Activated naive CD8-positive, alpha-beta T cell treated with anti-CD3 and anti-CD28 coated beads, Interleukin-2, amount 50 U/mL, for 16 hours (primary cell): ENCODE data around the gene PKP1.

ENCODE experiments used
- DNase-seq: peaks from one replicate; pipeline ENCODE4 v3.0.0-alpha.2; 2020; ENCODE audit warnings: low read depth, low spot score

Gene PKP1

DNA sequence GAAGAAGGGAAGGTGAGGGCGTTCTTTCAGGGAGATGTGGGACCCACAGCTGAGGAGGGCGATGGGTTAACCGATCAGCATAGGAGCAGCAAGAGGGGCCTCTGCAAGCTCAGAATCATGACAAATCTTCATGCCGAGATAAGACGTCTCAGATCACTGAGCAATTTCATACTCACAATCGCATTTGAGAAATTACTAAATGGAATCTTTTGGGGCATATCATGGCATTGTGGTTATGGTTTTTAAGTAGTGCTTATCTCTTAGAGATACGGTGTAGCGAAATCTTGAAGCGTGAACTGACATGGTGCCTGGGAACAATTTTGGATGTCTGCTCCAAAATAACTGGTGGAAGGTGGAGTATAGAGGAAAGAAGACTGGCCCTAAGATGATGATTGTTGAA is 88.0 kb downstream of the PKP1 start:
- DNase-seq, result no peak

DNA sequence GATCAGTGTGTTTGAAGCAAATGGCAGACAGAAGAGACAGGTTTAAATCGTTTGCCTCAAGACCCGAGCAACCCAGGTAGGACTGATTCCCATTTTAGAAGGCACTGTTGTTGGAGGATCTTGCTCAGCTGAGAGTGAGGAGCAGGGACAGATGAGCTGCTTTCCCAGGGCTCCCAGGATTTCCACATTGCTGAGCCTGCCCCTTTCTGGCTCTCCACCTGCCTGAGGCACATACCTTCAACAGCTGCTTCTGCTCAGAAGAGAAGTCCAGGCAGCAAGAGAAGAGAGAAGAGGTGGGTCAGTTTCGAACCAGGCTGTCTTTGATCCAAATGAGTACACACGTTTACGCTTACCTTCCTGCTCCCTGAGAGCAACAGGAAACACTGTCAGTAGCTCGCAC is 88.5 kb downstream of the PKP1 start:
- DNase-seq, result no peak

DNA sequence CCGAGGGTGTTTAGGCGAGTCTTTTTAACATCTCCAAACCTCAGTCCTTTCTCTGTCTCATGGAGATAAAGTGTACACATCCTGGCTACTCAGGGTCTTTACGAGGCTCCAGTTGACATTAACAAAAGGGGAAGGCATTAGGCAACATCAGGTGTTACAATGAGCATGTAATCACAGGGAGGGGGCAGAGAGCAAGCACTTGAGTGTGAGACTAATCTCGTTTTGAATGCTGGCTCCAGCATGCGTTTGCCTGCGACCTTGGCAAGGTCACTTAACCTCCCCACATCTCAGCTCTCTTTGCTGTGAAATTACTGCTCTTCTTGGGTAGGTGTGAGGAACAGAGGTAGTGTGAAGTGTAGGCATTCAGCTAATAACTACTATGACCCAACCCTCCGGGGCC is 91.1 kb downstream of the PKP1 start:
- DNase-seq, result no peak

DNA sequence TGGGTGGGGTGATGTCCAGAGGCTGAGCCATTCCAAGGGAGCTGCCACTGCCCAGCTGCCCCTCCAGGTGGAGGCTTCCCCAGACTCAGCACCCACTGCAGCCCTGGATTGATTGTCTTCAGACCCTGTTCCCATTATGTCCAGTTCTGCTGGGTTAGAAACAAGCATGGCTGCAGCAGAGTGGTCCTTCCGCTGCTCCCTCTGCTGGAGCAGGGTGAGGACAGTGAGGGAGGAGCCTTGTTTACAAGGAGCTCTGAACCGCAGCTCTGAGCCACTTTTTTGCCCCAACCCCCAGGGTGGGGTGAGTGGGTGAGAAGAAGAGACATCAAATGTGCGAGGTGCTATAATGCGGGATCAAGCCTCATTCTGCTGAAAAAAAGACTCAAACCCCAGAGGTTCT is 91.9 kb downstream of the PKP1 start:
- DNase-seq, result no peak

DNA sequence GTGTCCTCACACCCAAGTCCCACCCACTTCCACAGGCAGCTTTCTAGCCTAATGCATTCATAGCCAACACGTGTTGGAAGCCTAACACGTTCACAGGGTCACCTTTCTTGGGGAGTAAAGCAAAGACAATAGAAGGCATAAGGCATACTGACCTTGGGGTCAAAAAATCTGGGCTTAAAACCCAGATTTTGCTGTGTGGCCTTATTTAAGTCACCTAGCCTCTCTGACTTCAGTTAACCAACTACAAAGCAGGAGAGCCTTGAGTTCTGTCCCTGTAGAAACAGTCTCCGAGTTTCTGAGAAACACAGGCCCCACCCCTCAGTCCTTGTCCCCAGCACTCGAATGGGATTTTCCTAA is 92.8 kb downstream of the PKP1 start:
- DNase-seq, result no peak

DNA sequence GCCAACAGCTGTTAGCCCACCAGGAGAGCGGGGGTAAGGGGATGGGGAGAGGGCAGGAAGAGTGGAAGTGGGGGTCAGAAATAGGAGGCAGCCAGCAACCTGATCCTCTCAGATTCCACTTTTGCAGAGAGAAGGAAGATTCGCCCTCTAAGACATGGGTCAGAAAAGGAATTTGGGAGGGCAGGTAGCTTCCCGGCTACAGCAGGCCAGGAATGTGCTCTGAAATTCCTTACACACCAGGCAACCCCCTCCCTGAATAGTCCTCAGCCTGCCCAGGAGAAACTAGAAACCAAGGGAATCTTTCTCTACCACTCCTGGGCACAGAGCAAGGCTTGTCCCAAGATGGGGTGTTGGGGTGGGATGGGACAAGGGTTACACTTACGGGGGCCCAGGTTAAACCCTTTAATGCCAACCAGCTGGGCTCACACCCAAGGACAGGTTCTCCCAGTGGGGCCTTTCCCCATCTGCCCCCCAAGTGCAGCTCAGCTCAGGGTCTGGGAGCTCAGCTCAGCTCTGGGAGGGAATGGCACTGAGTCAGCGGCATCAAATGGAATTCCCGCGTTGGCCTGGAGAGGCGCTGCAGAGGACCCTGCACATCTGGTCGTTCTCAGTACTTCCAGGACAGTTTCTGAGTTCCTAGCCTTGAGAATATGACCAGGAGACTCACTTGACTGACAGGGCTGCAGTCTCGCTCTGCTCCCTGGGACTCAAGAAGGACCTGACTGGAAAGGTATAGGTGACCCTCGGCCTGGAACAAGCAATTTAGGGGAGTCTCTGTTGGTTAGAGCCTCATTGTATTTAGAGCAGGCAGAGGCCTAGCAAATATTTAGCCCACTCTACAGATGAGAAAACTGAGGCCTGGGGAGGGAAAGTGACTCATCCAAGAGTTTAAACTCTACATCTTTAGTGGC is 93.4 kb downstream of the PKP1 start:
- no peak for DNase-seq

DNA sequence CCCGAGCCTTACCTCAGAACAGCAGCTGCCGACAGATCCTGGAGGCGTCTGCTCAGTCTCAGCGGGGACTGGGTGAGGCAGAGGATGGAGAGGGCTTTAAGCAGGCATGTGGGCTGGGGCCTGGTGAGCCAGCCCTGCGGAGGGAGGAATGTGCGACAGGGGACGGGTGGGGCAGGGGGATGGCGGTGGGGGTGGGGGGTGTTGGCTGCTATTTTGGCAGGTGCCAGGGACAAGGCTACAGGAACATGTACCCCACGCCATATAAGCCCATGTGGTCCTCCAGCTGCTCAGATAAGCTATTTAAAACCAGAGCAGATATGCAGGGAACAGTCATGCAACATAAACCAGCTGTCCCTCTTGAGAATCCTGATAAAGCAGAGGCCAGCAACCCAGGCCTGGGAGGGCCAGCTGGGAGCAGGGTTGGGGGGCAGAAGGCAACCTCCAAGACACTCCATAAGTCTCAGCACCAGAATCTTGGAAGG is 94.3 kb downstream of the PKP1 start, which contains the start of gene TNNT2:
TNNT2 (minus strand) TSS at position 70 of the 482 bp plus-strand sequence. CDS start 4,426 bp downstream, outside the sequence.
- DNase-seq, result no peak

DNA sequence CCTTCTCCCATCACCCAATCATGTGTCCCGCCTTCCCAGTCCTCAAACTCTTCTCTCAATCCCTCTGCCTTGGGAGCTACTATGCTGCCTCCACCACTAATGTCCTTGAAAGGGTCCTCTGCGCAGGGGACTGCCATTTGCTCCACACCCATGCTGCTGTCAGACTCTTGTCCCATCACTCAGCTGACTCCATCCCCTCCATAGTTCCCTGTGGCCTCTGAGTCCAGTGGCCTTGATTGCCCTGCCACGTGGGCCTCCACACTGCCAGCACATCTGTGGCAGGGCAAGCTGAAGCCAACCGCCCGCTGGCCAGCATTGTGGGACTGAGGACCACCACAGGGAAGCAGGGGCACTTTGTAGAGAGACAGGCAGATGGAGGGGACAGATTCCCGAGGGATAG is 95.5 kb downstream of the PKP1 start:
- DNase-seq, result no peak

DNA sequence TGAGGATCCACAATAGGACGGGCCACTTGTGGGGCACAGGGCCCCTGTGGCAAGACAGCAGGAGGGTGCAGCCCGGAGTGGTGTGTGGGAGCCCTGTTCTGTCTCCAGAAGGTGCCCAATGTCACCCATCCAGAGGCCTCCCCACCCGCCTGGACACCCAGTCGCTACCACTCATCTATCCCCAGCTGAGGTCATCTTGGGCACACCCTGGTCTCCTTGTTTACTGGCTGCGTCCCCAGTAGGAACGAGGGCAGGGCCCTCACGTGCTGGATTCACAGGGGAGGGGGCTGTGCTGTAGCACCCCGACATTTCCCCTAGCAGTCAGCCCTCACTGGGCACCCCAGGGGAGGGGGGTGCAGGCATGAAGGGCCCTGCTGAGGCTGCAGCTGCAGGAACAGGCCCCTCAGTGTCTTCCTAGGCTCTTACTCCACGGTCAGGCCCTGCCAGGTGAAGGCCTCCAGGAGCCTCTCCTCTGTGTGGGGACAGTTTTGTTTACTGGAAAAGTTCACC is 96.5 kb downstream of the PKP1 start:
- DNase-seq, result no peak

DNA sequence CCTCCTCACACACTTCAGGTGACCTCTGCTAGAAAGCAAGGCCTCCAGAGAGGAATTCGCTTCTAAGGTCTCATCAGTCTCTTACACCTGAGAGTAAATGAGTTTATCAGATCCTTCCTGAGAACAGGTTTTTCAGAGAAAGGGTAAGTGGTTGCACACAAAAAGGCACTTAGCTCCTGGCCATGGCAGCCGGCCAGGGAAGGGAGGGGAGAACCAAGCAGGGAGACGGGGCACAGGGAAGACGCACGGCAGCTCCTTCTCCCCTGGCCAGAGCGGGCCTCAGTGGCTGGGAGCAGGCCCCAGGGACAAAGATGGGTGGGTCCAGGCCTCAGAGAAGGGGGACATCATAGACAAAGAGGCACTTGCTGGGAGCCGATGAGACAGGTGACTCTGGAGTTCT is 97.8 kb downstream of the PKP1 start:
- DNase-seq, result no peak
